Caco-2 (cell line): ENCODE results near the gene PROK2. TPM values are rescaled to one million over a fixed set of nuclear protein-coding genes. Genes with fewer than 3 reads are reported as not detected.

ENCODE experiments used
- BruUV-seq: library from RNA; stranded (reverse); fragments of 400-500 nt; replicated peaks from 2 replicates; lab custom pipeline; 2021; lab: Mats Ljungman, UMichigan
- CTCF ChIA-PET: fragments of 300-600 bp; sonication (Branson Sonifier 250); formaldehyde crosslinking; loops from one replicate; lab custom pipeline; 2022; ENCODE audit warnings: antibody characterized with exemption; lab: Charles Lee
- POLR2A ChIA-PET: fragments of 300-600 bp; sonication (Branson Sonifier 250); formaldehyde crosslinking; loops from one replicate; lab custom pipeline; 2022; ENCODE audit warnings: antibody characterized with exemption; lab: Charles Lee
- DNase-seq, 2 experiments: peaks; one replicate each; pipeline versions ENCODE4 v3.0.0 to v3.0.0-alpha.2; 2020 to 2022
- H3K27me3 ChIP-seq: replicated peaks from 2 replicates; pipeline ENCODE4 v1.6.0; 2011; ENCODE audit warnings: low read length; ENCODE audit not compliant: control insufficient read depth, insufficient read depth
- H3K36me3 ChIP-seq: 2 replicates; pipeline ENCODE4 v1.5.1; 2011; ENCODE audit warnings: low read length; ENCODE audit not compliant: control insufficient read depth, insufficient read depth
- H3K4me1 ChIP-seq: fragments of 250-450 bp; sonication (Bioruptor Pico); 2 replicates; pipeline ENCODE4 v1.5.1; 2020; ENCODE audit warnings: mild to moderate bottlenecking
- H3K4me3 ChIP-seq: 2 replicates; pipeline ENCODE4 v1.5.1; 2011; ENCODE audit warnings: low read depth, mild to moderate bottlenecking, control low read depth, low read length
- H3K9me3 ChIP-seq: fragments of 250-450 bp; sonication (Bioruptor Pico); 2 replicates; pipeline ENCODE4 v1.5.1; 2020; ENCODE audit warnings: mild to moderate bottlenecking, moderate library complexity
- H3K27ac Mint-ChIP-seq: one replicate; pipeline ENCODE4 v1.8.0; 2022; ENCODE audit warnings: mixed read lengths; ENCODE audit not compliant: unreplicated experiment
- H3K27me3 Mint-ChIP-seq: one replicate; pipeline ENCODE4 v1.8.0; 2022; ENCODE audit warnings: mixed read lengths; ENCODE audit not compliant: insufficient read depth, unreplicated experiment
- H3K36me3 Mint-ChIP-seq: one replicate; pipeline ENCODE4 v1.8.0; 2022; ENCODE audit warnings: mild to moderate bottlenecking, mixed read lengths; ENCODE audit not compliant: insufficient read depth, unreplicated experiment
- H3K4me1 Mint-ChIP-seq: one replicate; pipeline ENCODE4 v1.8.0; 2022; ENCODE audit warnings: low read depth, mixed read lengths; ENCODE audit not compliant: unreplicated experiment
- H3K4me3 Mint-ChIP-seq: one replicate; pipeline ENCODE4 v1.8.0; 2022; ENCODE audit warnings: mild to moderate bottlenecking, moderate library complexity, mixed read lengths; ENCODE audit not compliant: unreplicated experiment
- H3K9me3 Mint-ChIP-seq: one replicate; pipeline ENCODE4 v1.8.0; 2022; ENCODE audit warnings: mixed read lengths; ENCODE audit not compliant: unreplicated experiment
- intact Hi-C: fragments of 100-400 bp; cut with micrococcal nuclease; formaldehyde crosslinking; loops from one replicate; pipeline ENCODE4 v1.10.0; 2022; ENCODE audit not compliant: unreplicated experiment
- total RNA-seq: library from RNA; stranded (reverse); gene quantifications from 2 replicates; pipeline ENCODE4 v1.2.3, GENCODE V29; 2022
- TF ChIP-seq, protein P1 (sequence below), 2 experiments: fragments of 200-600 bp in 1 of 2; IDR thresholded peaks; 1 replicate in 1 of 2; 2 replicates in 1 of 2; pipeline versions ENCODE4 v1.5.1 to v1.8.0; 2011 to 2022; ENCODE audit warnings: antibody characterized with exemption in 1 of 2, control low read depth in 1 of 2, inconsistent platforms in 1 of 2, low read depth in 1 of 2, low read length in 1 of 2, mild to moderate bottlenecking in 1 of 2, moderate library complexity in 1 of 2; ENCODE audit not compliant: insufficient read depth in 1 of 2, severe bottlenecking in 1 of 2, unreplicated experiment in 1 of 2

The PROK2 gene
- total RNA-seq, 1 experiment from 2014 or later: not detected

- Mint-ChIP-seq H3K4me3 (no peak overlapping the region), H3K27ac (no peak overlapping the region), H3K36me3 (no peaks in the 10 kb centered on the region), H3K27me3 (peaks cover 11% of the 10 kb centered on the region), H3K9me3 (no peaks in the 10 kb centered on the region), H3K4me1 (no peaks in the 10 kb centered on the region)
- no peaks in the 10 kb centered on the region for H3K9me3 ChIP-seq
- H3K4me3 ChIP-seq: no peak overlapping the region
- CTCF ChIA-PET: no interaction called here
- intact Hi-C loops: no loop called here
- POLR2A ChIA-PET: no interaction called here
- TF ChIP-seq, protein P1, sequence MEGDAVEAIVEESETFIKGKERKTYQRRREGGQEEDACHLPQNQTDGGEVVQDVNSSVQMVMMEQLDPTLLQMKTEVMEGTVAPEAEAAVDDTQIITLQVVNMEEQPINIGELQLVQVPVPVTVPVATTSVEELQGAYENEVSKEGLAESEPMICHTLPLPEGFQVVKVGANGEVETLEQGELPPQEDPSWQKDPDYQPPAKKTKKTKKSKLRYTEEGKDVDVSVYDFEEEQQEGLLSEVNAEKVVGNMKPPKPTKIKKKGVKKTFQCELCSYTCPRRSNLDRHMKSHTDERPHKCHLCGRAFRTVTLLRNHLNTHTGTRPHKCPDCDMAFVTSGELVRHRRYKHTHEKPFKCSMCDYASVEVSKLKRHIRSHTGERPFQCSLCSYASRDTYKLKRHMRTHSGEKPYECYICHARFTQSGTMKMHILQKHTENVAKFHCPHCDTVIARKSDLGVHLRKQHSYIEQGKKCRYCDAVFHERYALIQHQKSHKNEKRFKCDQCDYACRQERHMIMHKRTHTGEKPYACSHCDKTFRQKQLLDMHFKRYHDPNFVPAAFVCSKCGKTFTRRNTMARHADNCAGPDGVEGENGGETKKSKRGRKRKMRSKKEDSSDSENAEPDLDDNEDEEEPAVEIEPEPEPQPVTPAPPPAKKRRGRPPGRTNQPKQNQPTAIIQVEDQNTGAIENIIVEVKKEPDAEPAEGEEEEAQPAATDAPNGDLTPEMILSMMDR (IDR thresholded peaks at IDR 0.05; ENCODE audit: insufficient read depth in 1 of 2, low read depth in 1 of 2, low read length in 1 of 2, severe bottlenecking in 1 of 2, unreplicated experiment in 1 of 2): no peak
- H3K27me3 ChIP-seq: no peaks in the 10 kb centered on the region
- DNase-seq: no peak
- no peaks in the 10 kb centered on the region for H3K36me3 ChIP-seq
- no peaks in the 10 kb centered on the region for H3K4me1 ChIP-seq
- BruUV-seq: no TSS peak
Measured at GRCh38 chr3:71813073-71813472, 28.1 kb upstream of the PROK2 start.

- ChIA-PET POLR2A (no interaction called here), CTCF (no interaction called here)
- H3K27ac Mint-ChIP-seq: no peak overlapping the region
Measured at GRCh38 chr3:71810056-71810455, 25.1 kb upstream of the PROK2 start.

GRCh38 chr3:71809321-71810026 is 24.5 kb upstream of the PROK2 start:
- Mint-ChIP-seq H3K36me3 (no peaks in the 10 kb centered on the region), H3K9me3 (no peaks in the 10 kb centered on the region), H3K4me3 (no peak overlapping the region), H3K4me1 (no peaks in the 10 kb centered on the region), H3K27ac (no peak overlapping the region), H3K27me3 (peaks cover 7% of the 10 kb centered on the region)
- Histone ChIP-seq H3K36me3 (no peaks in the 10 kb centered on the region), H3K9me3 (no peaks in the 10 kb centered on the region), H3K4me3 (no peak overlapping the region), H3K4me1 (no peaks in the 10 kb centered on the region), H3K27me3 (no peaks in the 10 kb centered on the region)
- POLR2A ChIA-PET: no interaction called here
- BruUV-seq: no TSS peak
- intact Hi-C loops: no loop called here
- no peak for DNase-seq
- CTCF ChIA-PET: no interaction called here
- TF ChIP-seq, protein P1 (IDR thresholded peaks at IDR 0.05; ENCODE audit: insufficient read depth in 1 of 2, low read depth in 1 of 2, low read length in 1 of 2, severe bottlenecking in 1 of 2, unreplicated experiment in 1 of 2): no peak

More at GRCh38 chr3:71810056-71810455, 25.1 kb upstream of the PROK2 start:
- Mint-ChIP-seq H3K9me3 (no peaks in the 10 kb centered on the region), H3K4me3 (no peak overlapping the region), H3K27me3 (peaks cover 7% of the 10 kb centered on the region), H3K36me3 (no peaks in the 10 kb centered on the region), H3K4me1 (no peaks in the 10 kb centered on the region)
- intact Hi-C loops: no loop called here
- Histone ChIP-seq H3K4me1 (no peaks in the 10 kb centered on the region), H3K36me3 (no peaks in the 10 kb centered on the region), H3K4me3 (no peak overlapping the region), H3K9me3 (no peaks in the 10 kb centered on the region), H3K27me3 (no peaks in the 10 kb centered on the region)
- TF ChIP-seq, protein P1 (IDR thresholded peaks at IDR 0.05; ENCODE audit: insufficient read depth in 1 of 2, low read depth in 1 of 2, low read length in 1 of 2, severe bottlenecking in 1 of 2, unreplicated experiment in 1 of 2): no peak
- BruUV-seq: no TSS peak
- no peak for DNase-seq
